ENCODE measurements around the gene PDX1. TPM values are rescaled to one million over a fixed set of nuclear protein-coding genes. Genes with fewer than 3 reads are reported as not detected.

The PDX1 gene
- total RNA-seq, 1 experiment from 2014 or later, result not detected

- no peak for DNase-seq (ENCODE audit: low read depth)
Observed at GRCh38 chr13:27922883-27923612, 3.2 kb downstream of the PDX1 start.

- DNase-seq (ENCODE audit: low read depth), result peak; percentile 45
Observed at GRCh38 chr13:27923794-27924528, 4.2 kb downstream of the PDX1 start.

DNA sequence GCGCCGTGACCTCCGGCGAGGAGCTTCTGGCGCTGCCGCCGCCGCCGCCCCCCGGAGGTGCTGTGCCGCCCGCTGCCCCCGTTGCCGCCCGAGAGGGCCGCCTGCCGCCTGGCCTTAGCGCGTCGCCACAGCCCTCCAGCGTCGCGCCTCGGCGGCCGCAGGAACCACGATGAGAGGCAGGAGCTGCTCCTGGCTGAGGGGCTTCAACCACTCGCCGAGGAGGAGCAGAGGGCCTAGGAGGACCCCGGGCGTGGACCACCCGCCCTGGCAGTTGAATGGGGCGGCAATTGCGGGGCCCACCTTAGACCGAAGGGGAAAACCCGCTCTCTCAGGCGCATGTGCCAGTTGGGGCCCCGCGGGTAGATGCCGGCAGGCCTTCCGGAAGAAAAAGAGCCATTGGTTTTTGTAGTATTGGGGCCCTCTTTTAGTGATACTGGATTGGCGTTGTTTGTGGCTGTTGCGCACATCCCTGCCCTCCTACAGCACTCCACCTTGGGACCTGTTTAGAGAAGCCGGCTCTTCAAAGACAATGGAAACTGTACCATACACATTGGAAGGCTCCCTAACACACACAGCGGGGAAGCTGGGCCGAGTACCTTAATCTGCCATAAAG lies 4.8 kb downstream of the PDX1 start:
- no peak for DNase-seq (ENCODE audit: low read depth)

DNA sequence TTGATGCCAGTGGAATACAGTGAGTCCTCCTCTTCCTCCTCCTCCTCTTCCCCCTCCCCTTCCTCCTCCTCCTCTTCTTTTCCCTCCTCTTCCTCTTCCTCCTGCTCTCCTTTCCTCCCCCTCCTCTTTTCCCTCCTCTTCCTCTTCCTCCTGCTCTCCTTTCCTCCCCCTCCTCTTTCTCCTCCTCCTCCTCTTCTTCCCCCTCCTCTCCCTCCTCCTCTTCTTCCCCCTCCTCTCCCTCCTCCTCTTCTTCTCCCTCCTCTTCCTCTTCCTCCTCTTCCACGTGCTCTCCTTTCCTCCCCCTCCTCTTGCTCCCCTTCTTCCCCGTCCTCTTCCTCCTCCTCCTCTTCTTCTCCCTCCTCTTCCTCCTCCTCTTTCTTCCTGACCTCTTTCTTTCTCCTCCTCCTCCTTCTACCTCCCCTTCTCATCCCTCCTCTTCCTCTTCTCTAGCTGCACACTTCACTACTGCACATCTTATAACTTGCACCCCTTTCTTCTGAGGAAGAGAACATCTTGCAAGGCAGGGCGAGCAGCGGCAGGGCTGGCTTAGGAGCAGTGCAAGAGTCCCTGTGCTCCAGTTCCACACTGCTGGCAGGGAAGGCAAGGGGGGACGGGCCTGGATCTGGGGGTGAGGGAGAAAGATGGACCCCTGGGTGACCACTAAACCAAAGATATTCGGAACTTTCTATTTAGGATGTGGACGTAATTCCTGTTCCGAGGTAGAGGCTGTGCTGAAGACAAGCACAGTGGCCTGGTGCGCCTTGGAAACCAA lies 5.6 kb downstream of the PDX1 start:
- DNase-seq (ENCODE audit: low read depth), result no peak

- DNase-seq (ENCODE audit: low read depth), result peak; percentile 38
Observed at GRCh38 chr13:27926644-27927434, 7.0 kb downstream of the PDX1 start.

- peak; percentile 15 for DNase-seq (ENCODE audit: low read depth)
Observed at GRCh38 chr13:27927444-27928352, 7.9 kb downstream of the PDX1 start.

GRCh38 chr13:27928353-27928804 lies 8.6 kb downstream of the PDX1 start:
- no peak for DNase-seq (ENCODE audit: low read depth)

- no peak for DNase-seq (ENCODE audit: low read depth)
Observed at GRCh38 chr13:27928805-27929753, 9.3 kb downstream of the PDX1 start.

GRCh38 chr13:27929868-27930267 lies 10.1 kb downstream of the PDX1 start:
- no peak for DNase-seq (ENCODE audit: low read depth)

- DNase-seq (ENCODE audit: low read depth), result no peak
Observed at GRCh38 chr13:27933118-27933517, 13.3 kb downstream of the PDX1 start.

GRCh38 chr13:27933580-27934328 lies 14.0 kb downstream of the PDX1 start:
- no peak for DNase-seq (ENCODE audit: low read depth)

GRCh38 chr13:27942972-27943371 lies 23.2 kb downstream of the PDX1 start:
- no peak for DNase-seq (ENCODE audit: low read depth)

DNA sequence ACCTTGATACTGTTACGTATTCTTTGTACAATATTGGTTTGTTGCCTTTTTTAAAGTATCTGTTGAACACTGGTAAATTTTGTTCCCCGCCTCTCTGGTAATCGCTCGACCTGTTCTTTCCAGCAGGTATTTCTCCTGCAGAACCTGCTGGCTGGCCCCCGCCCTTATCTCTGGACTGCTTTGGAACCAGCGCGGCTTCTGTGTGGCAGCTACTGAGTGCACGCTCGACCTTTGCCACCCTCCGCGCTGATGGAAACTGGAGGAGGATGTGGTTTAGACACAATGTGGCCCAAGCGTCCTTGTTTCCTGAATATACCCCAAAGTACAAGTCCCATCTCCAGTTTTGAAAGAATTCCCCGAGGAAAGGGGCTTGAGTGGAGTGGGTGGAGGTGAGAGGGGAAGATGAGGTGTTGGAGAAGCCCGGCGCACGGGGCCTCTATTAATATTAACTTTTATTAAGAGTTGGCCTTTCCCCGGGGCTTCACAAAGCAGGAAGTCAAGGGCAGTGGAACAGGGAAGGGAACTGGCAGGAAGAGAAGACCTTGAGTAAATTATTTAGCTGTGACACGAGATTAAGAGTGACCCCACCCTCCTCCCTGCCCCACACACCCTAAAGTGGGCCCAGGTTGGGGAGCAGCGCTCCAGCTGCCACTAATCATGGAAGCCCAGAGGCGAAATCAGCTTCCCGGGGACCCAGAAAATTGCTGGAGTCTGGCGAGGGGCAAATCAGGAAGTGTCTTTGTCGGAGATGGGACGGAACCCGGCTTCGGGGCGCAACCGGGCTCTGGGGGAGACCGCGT lies 33.3 kb downstream of the PDX1 start:
- no peak for DNase-seq (ENCODE audit: low read depth)

DNA sequence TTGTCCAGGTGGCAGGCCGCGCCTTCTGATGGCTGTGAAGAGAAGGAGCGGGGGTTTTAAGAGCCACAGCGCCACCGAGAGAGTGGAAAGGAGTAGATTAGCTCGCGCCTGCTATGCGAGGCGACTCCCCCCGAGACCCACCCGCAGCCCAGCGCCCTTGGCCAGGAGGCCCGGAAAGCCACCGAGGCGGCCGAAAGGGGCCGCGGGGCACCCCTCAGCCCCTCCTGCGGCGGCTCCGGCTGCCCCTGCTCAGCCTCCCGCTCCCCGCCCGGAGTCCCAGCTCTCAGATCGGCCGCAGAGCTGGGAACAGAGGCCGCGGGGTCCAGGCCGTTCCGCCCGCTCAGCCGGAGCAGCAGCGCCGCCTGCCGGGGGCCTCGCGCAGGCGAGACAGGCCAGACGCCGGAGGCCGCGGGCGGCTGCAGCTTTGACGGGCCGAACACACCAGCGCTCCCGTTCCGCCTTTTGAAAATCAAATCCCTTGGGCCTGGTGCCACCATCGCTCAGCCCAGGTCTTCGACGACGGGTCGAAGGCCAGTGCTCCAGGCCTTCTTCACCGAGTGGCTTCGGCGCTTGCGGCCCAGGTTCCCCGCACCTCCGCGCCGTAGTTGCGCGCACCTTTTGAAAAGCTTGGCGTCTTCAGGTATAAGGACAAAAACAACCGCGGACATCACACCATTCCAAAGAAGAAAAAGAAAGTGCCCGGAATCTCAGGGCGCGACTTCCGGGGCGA lies 34.0 kb downstream of the PDX1 start:
- DNase-seq (ENCODE audit: low read depth), result peak; percentile 86

- no peak for DNase-seq (ENCODE audit: low read depth)
Observed at GRCh38 chr13:27954406-27954851, 34.6 kb downstream of the PDX1 start.

- DNase-seq (ENCODE audit: low read depth), result no peak
Observed at GRCh38 chr13:27955014-27955591, 35.3 kb downstream of the PDX1 start.
